Activated T-helper 17 cell treated with anti-CD3 and anti-CD28 coated beads, Interleukin-2, amount 50 U/mL, for 72 hours (primary cell): ENCODE results near the gene VSTM2L. TPM values are rescaled to one million over a fixed set of nuclear protein-coding genes. Genes with fewer than 3 reads are reported as not detected.
A peak's percentile ranks its signal among the peaks of the same experiment; 100 is the strongest.
"Not testable (repeated sequence)": the region's sequence is repeated elsewhere in the genome, so short reads cannot be mapped to it uniquely, and the experiment has no call there.

Source experiments
- ATAC-seq: fragments of 150-1000 bp; cut with Tn5 transposase; replicated peaks from 2 replicates; pipeline ENCODE4 v1.10.0; 2021; ENCODE audit warnings: mild to moderate bottlenecking, moderate library complexity
- H3K27ac Mint-ChIP-seq: one replicate; pipeline ENCODE4 v1.8.0; 2022; ENCODE audit warnings: mixed read lengths
- H3K27me3 Mint-ChIP-seq: one replicate; pipeline ENCODE4 v1.8.0; 2022; ENCODE audit warnings: mixed read lengths
- H3K36me3 Mint-ChIP-seq: one replicate; pipeline ENCODE4 v1.8.0; 2022; ENCODE audit warnings: low read depth, mild to moderate bottlenecking, mixed read lengths
- H3K4me1 Mint-ChIP-seq: one replicate; pipeline ENCODE4 v1.8.0; 2022; ENCODE audit warnings: mixed read lengths
- H3K4me3 Mint-ChIP-seq: one replicate; pipeline ENCODE4 v1.8.0; 2022; ENCODE audit warnings: mild to moderate bottlenecking, mixed read lengths
- H3K9me3 Mint-ChIP-seq: one replicate; pipeline ENCODE4 v1.8.0; 2022; ENCODE audit warnings: mixed read lengths
- total RNA-seq, 2 donors: library from RNA; stranded (reverse); gene quantifications; one replicate each; pipeline ENCODE4 v1.2.3, GENCODE V29; 2022

Gene VSTM2L
- total RNA-seq = not detected

GRCh38 chr20:37902504-37903313 is at the start of gene VSTM2L:
TSS of gene VSTM2L (plus strand) at chr20:37903127. CDS start at chr20:37903351, 224 bp downstream.
- Mint-ChIP-seq H3K27me3 (peaks cover 46% of the 10 kb centered on the region), H3K36me3 (peaks cover 7% of the 10 kb centered on the region), H3K27ac (no peak within 1 kb of the TSS), H3K9me3 (no peaks in the 10 kb centered on the region), H3K4me1 (peaks cover 12% of the 10 kb centered on the region), H3K4me3 (peak within 1 kb of the TSS; percentile 63)
- ATAC-seq = no peak

- Mint-ChIP-seq H3K4me1 (peaks cover 6% of the 10 kb centered on the region), H3K36me3 (peaks cover 47% of the 10 kb centered on the region), H3K9me3 (no peaks in the 10 kb centered on the region), H3K4me3 (no peak overlapping the region), H3K27me3 (no peaks in the 10 kb centered on the region), H3K27ac (no peak overlapping the region)
- peak; percentile 50 for ATAC-seq
These were observed 49.0 kb upstream of the VSTM2L start for GRCh38 chr20:37853823-37854375.

GRCh38 chr20:37856034-37856433 is 46.9 kb upstream of the VSTM2L start:
- not testable (repeated sequence) for ATAC-seq, H3K9me3 Mint-ChIP-seq, H3K4me1 Mint-ChIP-seq, H3K27me3 Mint-ChIP-seq
- peaks cover 47% of the 10 kb centered on the region for H3K36me3 Mint-ChIP-seq
- peak overlapping the region; percentile 9 for H3K4me3 Mint-ChIP-seq
- peak overlapping the region; percentile 48 for H3K27ac Mint-ChIP-seq

- H3K27ac Mint-ChIP-seq = peak overlapping the region; percentile 1
- peaks cover 6% of the 10 kb centered on the region for H3K4me1 Mint-ChIP-seq
- no peaks in the 10 kb centered on the region for H3K27me3 Mint-ChIP-seq
- no peak overlapping the region for H3K4me3 Mint-ChIP-seq
- peaks cover 50% of the 10 kb centered on the region for H3K36me3 Mint-ChIP-seq
- no peaks in the 10 kb centered on the region for H3K9me3 Mint-ChIP-seq
- ATAC-seq = peak; percentile 77
These were observed 45.8 kb upstream of the VSTM2L start for GRCh38 chr20:37856932-37857660.

GRCh38 chr20:37859406-37860171 is 43.3 kb upstream of the VSTM2L start:
- Mint-ChIP-seq H3K36me3 (peaks cover 57% of the 10 kb centered on the region), H3K4me3 (no peak overlapping the region), H3K27me3 (no peaks in the 10 kb centered on the region), H3K9me3 (no peaks in the 10 kb centered on the region), H3K27ac (no peak overlapping the region), H3K4me1 (peaks cover 6% of the 10 kb centered on the region)
- no peak for ATAC-seq

GRCh38 chr20:37863289-37863688 is 39.6 kb upstream of the VSTM2L start:
- H3K36me3 Mint-ChIP-seq = peaks cover 65% of the 10 kb centered on the region
- no peaks in the 10 kb centered on the region for H3K27me3 Mint-ChIP-seq
- no peaks in the 10 kb centered on the region for H3K4me1 Mint-ChIP-seq
- H3K4me3 Mint-ChIP-seq = no peak overlapping the region
- ATAC-seq = no peak
- H3K9me3 Mint-ChIP-seq = no peaks in the 10 kb centered on the region
- no peak overlapping the region for H3K27ac Mint-ChIP-seq

- no peak for ATAC-seq
- H3K27ac Mint-ChIP-seq = no peak overlapping the region
- H3K27me3 Mint-ChIP-seq = no peaks in the 10 kb centered on the region
- H3K4me3 Mint-ChIP-seq = no peak overlapping the region
- peaks cover 55% of the 10 kb centered on the region for H3K36me3 Mint-ChIP-seq
- H3K9me3 Mint-ChIP-seq = no peaks in the 10 kb centered on the region
- H3K4me1 Mint-ChIP-seq = no peaks in the 10 kb centered on the region
These were observed 38.6 kb upstream of the VSTM2L start for GRCh38 chr20:37864298-37864697.

GRCh38 chr20:37866051-37866450 is 36.9 kb upstream of the VSTM2L start:
- H3K27ac Mint-ChIP-seq = no peak overlapping the region
- H3K36me3 Mint-ChIP-seq = peaks cover 48% of the 10 kb centered on the region
- H3K27me3 Mint-ChIP-seq = no peaks in the 10 kb centered on the region
- H3K4me1 Mint-ChIP-seq = no peaks in the 10 kb centered on the region
- H3K4me3 Mint-ChIP-seq = no peak overlapping the region
- no peaks in the 10 kb centered on the region for H3K9me3 Mint-ChIP-seq
- ATAC-seq = no peak

GRCh38 chr20:37867289-37868195 is 35.4 kb upstream of the VSTM2L start:
- no peaks in the 10 kb centered on the region for H3K4me1 Mint-ChIP-seq
- H3K9me3 Mint-ChIP-seq = no peaks in the 10 kb centered on the region
- H3K4me3 Mint-ChIP-seq = no peak overlapping the region
- H3K27ac Mint-ChIP-seq = no peak overlapping the region
- ATAC-seq = no peak
- no peaks in the 10 kb centered on the region for H3K27me3 Mint-ChIP-seq
- peaks cover 36% of the 10 kb centered on the region for H3K36me3 Mint-ChIP-seq

GRCh38 chr20:37868851-37869333 is 34.0 kb upstream of the VSTM2L start:
- ATAC-seq = no peak
- no peaks in the 10 kb centered on the region for H3K4me1 Mint-ChIP-seq
- no peak overlapping the region for H3K4me3 Mint-ChIP-seq
- H3K36me3 Mint-ChIP-seq = peaks cover 38% of the 10 kb centered on the region
- H3K27ac Mint-ChIP-seq = no peak overlapping the region
- no peaks in the 10 kb centered on the region for H3K27me3 Mint-ChIP-seq
- no peaks in the 10 kb centered on the region for H3K9me3 Mint-ChIP-seq

- no peak overlapping the region for H3K27ac Mint-ChIP-seq
- no peaks in the 10 kb centered on the region for H3K27me3 Mint-ChIP-seq
- no peak for ATAC-seq
- H3K4me1 Mint-ChIP-seq = no peaks in the 10 kb centered on the region
- H3K9me3 Mint-ChIP-seq = no peaks in the 10 kb centered on the region
- H3K36me3 Mint-ChIP-seq = peaks cover 43% of the 10 kb centered on the region
- H3K4me3 Mint-ChIP-seq = no peak overlapping the region
These were observed 33.5 kb upstream of the VSTM2L start for GRCh38 chr20:37869334-37869861.

- Mint-ChIP-seq H3K4me1 (no peaks in the 10 kb centered on the region), H3K9me3 (no peaks in the 10 kb centered on the region), H3K4me3 (no peak overlapping the region), H3K27me3 (no peaks in the 10 kb centered on the region), H3K36me3 (peaks cover 40% of the 10 kb centered on the region), H3K27ac (no peak overlapping the region)
- no peak for ATAC-seq
These were observed 32.6 kb upstream of the VSTM2L start for GRCh38 chr20:37870294-37870693.

- H3K27ac Mint-ChIP-seq = no peak overlapping the region
- peaks cover 40% of the 10 kb centered on the region for H3K36me3 Mint-ChIP-seq
- ATAC-seq = no peak
- no peak overlapping the region for H3K4me3 Mint-ChIP-seq
- no peaks in the 10 kb centered on the region for H3K4me1 Mint-ChIP-seq
- no peaks in the 10 kb centered on the region for H3K9me3 Mint-ChIP-seq
- no peaks in the 10 kb centered on the region for H3K27me3 Mint-ChIP-seq
These were observed 31.2 kb upstream of the VSTM2L start for GRCh38 chr20:37871751-37872150.
